HepG2 (cell line): Measurements from ENCODE around the gene ZSWIM6. TPM values are rescaled to one million over a fixed set of nuclear protein-coding genes. Genes with fewer than 3 reads are reported as not detected.

Experiments
- ARID4A ChIP-seq: sonication (generic); formaldehyde crosslinking; IDR thresholded peaks from 2 replicates; pipeline ENCODE4 v1.5.0; 2020; ENCODE audit warnings: mild to moderate bottlenecking, missing genetic modification reagents, borderline replicate concordance
- CHD2 ChIP-seq: IDR thresholded peaks from 2 replicates; pipeline ENCODE4 v1.6.1; 2011; ENCODE audit warnings: low read depth, low read length, improper control_type of control experiment
- DR1 ChIP-seq: sonication (generic); formaldehyde crosslinking; IDR thresholded peaks from 2 replicates; pipeline ENCODE4 v1.8.0; 2021; ENCODE audit warnings: mild to moderate bottlenecking, missing genetic modification reagents, inconsistent platforms
- GATAD1 ChIP-seq: IDR thresholded peaks from 2 replicates; pipeline ENCODE4 v1.6.1; 2016; ENCODE audit warnings: missing genetic modification reagents, missing compliant biosample characterization
- HMGA1 ChIP-seq: sonication (generic); formaldehyde crosslinking; conservative IDR thresholded peaks from 2 replicates; pipeline ENCODE4 v1.4.0; 2020; ENCODE audit warnings: missing genetic modification reagents
- KDM5A ChIP-seq: fragments of 200-600 bp; sonication (generic); IDR thresholded peaks from 2 replicates; pipeline ENCODE4 v1.7.0; 2018; ENCODE audit warnings: antibody characterized with exemption, mild to moderate bottlenecking, low read length, borderline replicate concordance
- NFE2L1 ChIP-seq: sonication (generic); formaldehyde crosslinking; IDR thresholded peaks from 2 replicates; pipeline ENCODE4 v1.4.0; 2020; ENCODE audit warnings: missing genetic modification reagents, mild to moderate bottlenecking, borderline replicate concordance
- RBFOX2 ChIP-seq: fragments of 200-400 bp; formaldehyde crosslinking; IDR thresholded peaks from 2 replicates; pipeline ENCODE4 v1.6.1; 2017; ENCODE audit warnings: low read depth, mild to moderate bottlenecking, low read length
- SRSF4 ChIP-seq: fragments of 200-400 bp; formaldehyde crosslinking; IDR thresholded peaks from one replicate; pipeline ENCODE4 v1.6.1; 2018; ENCODE audit warnings: mild to moderate bottlenecking, low read depth, low read length, moderate library complexity; ENCODE audit not compliant: poor library complexity, severe bottlenecking
- STAT5B ChIP-seq: sonication (generic); formaldehyde crosslinking; IDR thresholded peaks from 2 replicates; pipeline ENCODE4 v1.4.0; 2020; ENCODE audit warnings: missing genetic modification reagents
- TAF1 ChIP-seq: sonication (generic); formaldehyde crosslinking; IDR thresholded peaks from 2 replicates; pipeline ENCODE4 v1.4.0; 2020; ENCODE audit warnings: missing genetic modification reagents
- TAF15 ChIP-seq: fragments of 200-400 bp; formaldehyde crosslinking; IDR thresholded peaks from one replicate; pipeline ENCODE4 v1.6.1; 2018; ENCODE audit warnings: mild to moderate bottlenecking, low read depth, low read length; ENCODE audit not compliant: poor library complexity, severe bottlenecking
- XRCC5 ChIP-seq: fragments of 200-400 bp; formaldehyde crosslinking; optimal IDR thresholded peaks from 2 replicates; pipeline ENCODE3; 2017; ENCODE audit warnings: mild to moderate bottlenecking, low read length
- YEATS4 ChIP-seq: sonication (generic); formaldehyde crosslinking; IDR thresholded peaks from 2 replicates; pipeline ENCODE4 v1.4.0; 2020; ENCODE audit warnings: missing genetic modification reagents, borderline replicate concordance
- ZNF335 ChIP-seq: sonication (generic); formaldehyde crosslinking; IDR thresholded peaks from 2 replicates; pipeline ENCODE4 v1.4.0; 2020; ENCODE audit warnings: missing genetic modification reagents
- ZNF782 ChIP-seq: sonication (generic); formaldehyde crosslinking; IDR thresholded peaks from 2 replicates; pipeline ENCODE4 v1.4.0; 2020; ENCODE audit warnings: missing genetic modification reagents, mild to moderate bottlenecking, borderline replicate concordance
- ZNF800 ChIP-seq: sonication (generic); formaldehyde crosslinking; IDR thresholded peaks from 2 replicates; pipeline ENCODE4 v1.4.0; 2020; ENCODE audit warnings: missing genetic modification reagents
- polyA plus RNA-seq, 8 experiments: library from polyadenylated mRNA; depleted of rRNA in 3 of 8; stranded (reverse) in 7 of 8; unstranded in 1 of 8; fragments of >200 nt; fragmentation: Illumina TruSeq in 4 of 8; extraction: Trizol in 4 of 8; gene quantifications; 2 replicates each; pipeline versions ENCODE4 v1.2.1 to v1.2.3, GENCODE V29; 2011 to 2016; ENCODE audit warnings: low read depth in 4 of 8, missing spikeins in 1 of 8, mixed read lengths in 1 of 8; ENCODE audit not compliant: insufficient read depth in 1 of 8
- total RNA-seq, 5 experiments: library from RNA; depleted of rRNA; stranded (reverse); fragments of >200 nt; fragmentation: Illumina TruSeq; extraction: Trizol; gene quantifications; 2 replicates each; pipeline ENCODE4 v1.2.3, GENCODE V29; 2016; ENCODE audit warnings: low read depth in 1 of 5
- TF ChIP-seq, protein P1 (sequence below): sonication (generic); formaldehyde crosslinking; IDR thresholded peaks from 2 replicates; pipeline ENCODE4 v1.5.0; 2020; ENCODE audit warnings: mild to moderate bottlenecking, missing genetic modification reagents
- TF ChIP-seq, protein P2 (sequence below): sonication (generic); formaldehyde crosslinking; IDR thresholded peaks from 2 replicates; pipeline ENCODE4 v1.4.0; 2020; ENCODE audit warnings: missing genetic modification reagents

Gene ZSWIM6
- total and polyA plus RNA-seq, 2 of the 13 experiments (the other 11 are each of a cell fraction or from before 2014, with no cell fraction given), result 0.82 to 1.9 TPM

GRCh38 chr5:61301341-61302199 is 30.5 kb upstream of the ZSWIM6 start (continued):
- TF ChIP-seq, protein P1, sequence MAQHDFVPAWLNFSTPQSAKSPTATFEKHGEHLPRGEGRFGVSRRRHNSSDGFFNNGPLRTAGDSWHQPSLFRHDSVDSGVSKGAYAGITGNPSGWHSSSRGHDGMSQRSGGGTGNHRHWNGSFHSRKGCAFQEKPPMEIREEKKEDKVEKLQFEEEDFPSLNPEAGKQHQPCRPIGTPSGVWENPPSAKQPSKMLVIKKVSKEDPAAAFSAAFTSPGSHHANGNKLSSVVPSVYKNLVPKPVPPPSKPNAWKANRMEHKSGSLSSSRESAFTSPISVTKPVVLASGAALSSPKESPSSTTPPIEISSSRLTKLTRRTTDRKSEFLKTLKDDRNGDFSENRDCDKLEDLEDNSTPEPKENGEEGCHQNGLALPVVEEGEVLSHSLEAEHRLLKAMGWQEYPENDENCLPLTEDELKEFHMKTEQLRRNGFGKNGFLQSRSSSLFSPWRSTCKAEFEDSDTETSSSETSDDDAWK, result no peak
- TF ChIP-seq HMGA1 (CRISPR knock-in tag), result no peak
- peak; percentile 31; the same call in 1 of the 2 replicates for TF ChIP-seq TAF1 (CRISPR knock-in tag)
- TF ChIP-seq YEATS4, result peak; percentile 24; the same call in 1 of the 2 replicates
- peak; percentile 55; the same call in 1 of the 2 replicates for TF ChIP-seq GATAD1 (CRISPR knock-in tag)
- peak; percentile 62; the same call in 1 of the 2 replicates for TF ChIP-seq ARID4A
- TF ChIP-seq XRCC5, result peak; percentile 80
- TF ChIP-seq SRSF4, result no peak
- no peak for TF ChIP-seq TAF15
- no peak; the same call in 1 of the 2 replicates for TF ChIP-seq ZNF800 (CRISPR knock-in tag)
- TF ChIP-seq STAT5B (CRISPR knock-in tag), result no peak
- TF ChIP-seq ZNF782 (CRISPR knock-in tag), result no peak; the same call in 1 of the 2 replicates
- TF ChIP-seq KDM5A, result no peak
- TF ChIP-seq CHD2, result no peak
- TF ChIP-seq RBFOX2, result no peak
- TF ChIP-seq, protein P2, sequence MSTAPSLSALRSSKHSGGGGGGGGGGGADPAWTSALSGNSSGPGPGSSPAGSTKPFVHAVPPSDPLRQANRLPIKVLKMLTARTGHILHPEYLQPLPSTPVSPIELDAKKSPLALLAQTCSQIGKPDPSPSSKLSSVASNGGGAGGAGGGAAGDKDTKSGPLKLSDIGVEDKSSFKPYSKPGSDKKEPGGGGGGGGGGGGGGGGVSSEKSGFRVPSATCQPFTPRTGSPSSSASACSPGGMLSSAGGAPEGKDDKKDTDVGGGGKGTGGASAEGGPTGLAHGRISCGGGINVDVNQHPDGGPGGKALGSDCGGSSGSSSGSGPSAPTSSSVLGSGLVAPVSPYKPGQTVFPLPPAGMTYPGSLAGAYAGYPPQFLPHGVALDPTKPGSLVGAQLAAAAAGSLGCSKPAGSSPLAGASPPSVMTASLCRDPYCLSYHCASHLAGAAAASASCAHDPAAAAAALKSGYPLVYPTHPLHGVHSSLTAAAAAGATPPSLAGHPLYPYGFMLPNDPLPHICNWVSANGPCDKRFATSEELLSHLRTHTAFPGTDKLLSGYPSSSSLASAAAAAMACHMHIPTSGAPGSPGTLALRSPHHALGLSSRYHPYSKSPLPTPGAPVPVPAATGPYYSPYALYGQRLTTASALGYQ (CRISPR knock-in tag), result peak; percentile 77; the same call in 1 of the 2 replicates
- 0 out of 2 replicates have a peak, but pooled peaks have one; percentile 20 for TF ChIP-seq DR1
- TF ChIP-seq NFE2L1 (CRISPR knock-in tag), result no peak
- peak; percentile 78; the same call in 1 of the 2 replicates for TF ChIP-seq ZNF335 (CRISPR knock-in tag)
